HepG2 (cell line): ENCODE results near the gene SF3A2. TPM values are rescaled to one million over a fixed set of nuclear protein-coding genes. Genes with fewer than 3 reads are reported as not detected.

Experiments used
- ATAC-seq: fragments of 200-7000 bp; cut with Tn5 transposase; 3 replicates; pipeline ENCODE4 v1.9.1; 2020; ENCODE audit warnings: mild to moderate bottlenecking, moderate library complexity
- BruUV-seq: library from RNA; stranded (reverse); fragments of 400-500 nt; replicated peaks from 2 replicates; lab custom pipeline; 2021; lab: Mats Ljungman, UMichigan
- CTCF ChIA-PET: fragments of 300-600 bp; formaldehyde crosslinking; extraction: SDS; loops from one replicate; lab custom pipeline; 2021; ENCODE audit warnings: low total read pairs, inconsistent platforms, low intra/inter-chr PET ratio; lab: Yijun Ruan, JAX
- POLR2A ChIA-PET: fragments of 350-600 bp; sonication (Branson Sonifier 250); formaldehyde crosslinking; loops from one replicate; lab custom pipeline; 2020; ENCODE audit warnings: antibody characterized with exemption, inconsistent platforms; lab: Yijun Ruan, JAX
- DNase-seq: peaks from one replicate; pipeline ENCODE4 v3.0.0-alpha.2; 2015; ENCODE audit warnings: low spot score
- FAIRE-seq: peaks from 3 replicates; lab custom pipeline; 2011; peaks lifted over from hg19 to GRCh38; lab: Jason Lieb, UNC
- H2AFZ ChIP-seq: one replicate; pipeline ENCODE4 v1.6.1; 2011; ENCODE audit warnings: low read length, inconsistent platforms
- H3K27ac ChIP-seq: fragments of 300-600 bp; 3 replicates; pipeline ENCODE4 v1.8.0; 2011; ENCODE audit warnings: mixed run types, mild to moderate bottlenecking, mixed read lengths, low read length, inconsistent platforms; ENCODE audit not compliant: insufficient read depth; ENCODE audit errors: extremely low read length
- H3K27me3 ChIP-seq, 2 experiments: fragments of 200-600 bp in 1 of 2; 2 replicates in 1 of 2; 3 replicates in 1 of 2; pipeline versions ENCODE4 v1.6.0 to v1.8.0; 2011; ENCODE audit warnings: low read length in 2 of 2, mild to moderate bottlenecking in 2 of 2, moderate library complexity in 2 of 2, inconsistent platforms in 1 of 2; ENCODE audit not compliant: insufficient read depth in 2 of 2, control insufficient read depth in 1 of 2
- H3K36me3 ChIP-seq, 2 experiments: fragments of 200-600 bp in 1 of 2; replicated peaks in 1 of 2; 2 replicates in 1 of 2; 3 replicates in 1 of 2; pipeline versions ENCODE4 v1.5.1 to v1.8.0; 2011; ENCODE audit warnings: low read length in 2 of 2, inconsistent platforms in 1 of 2; ENCODE audit not compliant: insufficient read depth in 2 of 2, control insufficient read depth in 1 of 2
- H3K4me1 ChIP-seq: 2 replicates; pipeline ENCODE4 v1.5.1; 2012; ENCODE audit warnings: low read length, inconsistent platforms; ENCODE audit not compliant: insufficient read depth
- H3K4me2 ChIP-seq: 2 replicates; pipeline ENCODE4 v1.6.0; 2011; ENCODE audit warnings: low read depth, low read length, inconsistent platforms
- H3K4me3 ChIP-seq, 3 experiments: fragments of 200-600 bp in 1 of 3; sonication (generic), shearing (Covaris generic) in 1 of 3; replicated peaks in 1 of 3; 2 replicates each; pipeline ENCODE4 v1.5.1; 2011 to 2016; ENCODE audit warnings: low read length in 3 of 3, inconsistent platforms in 2 of 3, low read depth in 2 of 3, mild to moderate bottlenecking in 2 of 3, control low read depth in 1 of 3, mixed read lengths in 1 of 3; ENCODE audit not compliant: insufficient read depth in 1 of 3
- H3K79me2 ChIP-seq: one replicate; pipeline ENCODE4 v1.6.1; 2011; ENCODE audit warnings: low read length, inconsistent platforms; ENCODE audit not compliant: insufficient read depth
- H3K9ac ChIP-seq: 2 replicates; pipeline ENCODE4 v1.6.0; 2011; ENCODE audit warnings: mild to moderate bottlenecking, low read depth, low read length, inconsistent platforms; ENCODE audit not compliant: insufficient read depth
- H3K9me3 ChIP-seq: 2 replicates; pipeline ENCODE4 v1.5.1; 2012; ENCODE audit warnings: mild to moderate bottlenecking, low read length
- H4K20me1 ChIP-seq: 2 replicates; pipeline ENCODE4 v1.6.0; 2011; ENCODE audit warnings: inconsistent platforms, mild to moderate bottlenecking, low read length, moderate library complexity; ENCODE audit not compliant: insufficient read depth
- CBX2 ChIP-seq, 2 experiments: fragments of 200-600 bp in 1 of 2; sonication (generic); formaldehyde crosslinking in 1 of 2; IDR thresholded peaks; 2 replicates each; pipeline versions ENCODE4 v1.7.0 to v1.8.1; 2018 to 2022; ENCODE audit warnings: low read depth in 2 of 2, low read length in 1 of 2, mild to moderate bottlenecking in 1 of 2, missing genetic modification reagents in 1 of 2
- KAT2B ChIP-seq: fragments of 150-350 bp; IDR thresholded peaks from 2 replicates; pipeline ENCODE4 v1.6.1; 2014; ENCODE audit warnings: low read depth, low read length, borderline replicate concordance
- MLLT10 ChIP-seq: sonication (generic); formaldehyde crosslinking; IDR thresholded peaks from 2 replicates; pipeline ENCODE4 v1.4.0; 2020; ENCODE audit warnings: missing genetic modification reagents
- MXD4 ChIP-seq: IDR thresholded peaks from 2 replicates; pipeline ENCODE4 v1.6.1; 2016; ENCODE audit warnings: mild to moderate bottlenecking, missing biosample characterization, missing genetic modification reagents
- ONECUT2 ChIP-seq: sonication (generic); formaldehyde crosslinking; IDR thresholded peaks from 2 replicates; pipeline ENCODE4 v1.4.0; 2020; ENCODE audit warnings: missing genetic modification reagents
- RBM22 ChIP-seq: fragments of 200-400 bp; formaldehyde crosslinking; optimal IDR thresholded peaks from 2 replicates; pipeline ENCODE3; 2017; ENCODE audit warnings: mild to moderate bottlenecking, low read length, moderate library complexity
- RELA ChIP-seq: sonication (generic); formaldehyde crosslinking; IDR thresholded peaks from 2 replicates; pipeline ENCODE4 v1.4.0; 2020; ENCODE audit warnings: missing genetic modification reagents
- ZNF354B ChIP-seq: sonication (generic); formaldehyde crosslinking; IDR thresholded peaks from 2 replicates; pipeline ENCODE4 v1.8.0; 2022; ENCODE audit warnings: mild to moderate bottlenecking, missing genetic modification reagents
- ZNF564 ChIP-seq: sonication (generic); formaldehyde crosslinking; IDR thresholded peaks from 2 replicates; pipeline ENCODE4 v1.8.1; 2023; ENCODE audit warnings: mild to moderate bottlenecking, missing genetic modification reagents
- ZNF619 ChIP-seq: sonication (generic); formaldehyde crosslinking; IDR thresholded peaks from 2 replicates; pipeline ENCODE4 v1.4.0; 2020; ENCODE audit warnings: mild to moderate bottlenecking, missing genetic modification reagents
- ZNF746 ChIP-seq: sonication (generic); formaldehyde crosslinking; IDR thresholded peaks from 2 replicates; pipeline ENCODE4 v1.8.0; 2022; ENCODE audit warnings: mild to moderate bottlenecking, missing genetic modification reagents
- ZNF749 ChIP-seq: sonication (generic); formaldehyde crosslinking; IDR thresholded peaks from 2 replicates; pipeline ENCODE4 v1.8.0; 2022; ENCODE audit warnings: mild to moderate bottlenecking, missing genetic modification reagents, moderate library complexity, borderline replicate concordance
- WGBS: methylation state at CpG from one replicate; pipeline ENCODE4 v1.1.6; 2017; ENCODE audit warnings: low lambda C conversion rate; 5-methylcytosine and 5-hydroxymethylcytosine counted together
- in situ Hi-C: cut with HindIII; loops from 2 replicates; pipeline ENCODE4 v1.10.0; 2017; ENCODE audit warnings: low pct_unique_long_range_greater_than_20kb; ENCODE audit not compliant: extremely low pct_ligation_motif_present
- intact Hi-C: fragments of 100-400 bp; cut with micrococcal nuclease; formaldehyde crosslinking; loops from one replicate; pipeline ENCODE4 v1.10.0; 2022; ENCODE audit not compliant: unreplicated experiment
- polyA plus RNA-seq, 8 experiments: library from polyadenylated mRNA; depleted of rRNA in 3 of 8; stranded (reverse) in 7 of 8; unstranded in 1 of 8; fragments of >200 nt; fragmentation: Illumina TruSeq in 4 of 8; extraction: Trizol in 4 of 8; gene quantifications; 2 replicates each; pipeline versions ENCODE4 v1.2.1 to v1.2.3, GENCODE V29; 2011 to 2016; ENCODE audit warnings: low read depth in 4 of 8, missing spikeins in 1 of 8, mixed read lengths in 1 of 8; ENCODE audit not compliant: insufficient read depth in 1 of 8
- total RNA-seq, 5 experiments: library from RNA; depleted of rRNA; stranded (reverse); fragments of >200 nt; fragmentation: Illumina TruSeq; extraction: Trizol; gene quantifications; 2 replicates each; pipeline ENCODE4 v1.2.3, GENCODE V29; 2016; ENCODE audit warnings: low read depth in 1 of 5
- TF ChIP-seq, protein P1 (sequence below): sonication (generic); formaldehyde crosslinking; IDR thresholded peaks from 2 replicates; pipeline ENCODE4 v1.4.0; 2020; ENCODE audit warnings: missing genetic modification reagents, borderline replicate concordance
- TF ChIP-seq, protein P2 (sequence below): sonication (generic); formaldehyde crosslinking; IDR thresholded peaks from 2 replicates; pipeline ENCODE4 v1.5.0; 2020; ENCODE audit warnings: mild to moderate bottlenecking, missing genetic modification reagents, moderate library complexity
- TF ChIP-seq, protein P3 (sequence below): sonication (generic); formaldehyde crosslinking; IDR thresholded peaks from 2 replicates; pipeline ENCODE4 v1.5.0; 2020; ENCODE audit warnings: mild to moderate bottlenecking, missing genetic modification reagents
- TF ChIP-seq, protein P4 (sequence below): sonication (generic); formaldehyde crosslinking; IDR thresholded peaks from 2 replicates; pipeline ENCODE4 v1.5.0; 2020; ENCODE audit warnings: missing genetic modification reagents

SF3A2 gene
- total and polyA plus RNA-seq, 2 of the 13 experiments (the other 11 are each of a cell fraction or from before 2014, with no cell fraction given) = 8.6 to 8.8 TPM

DNA sequence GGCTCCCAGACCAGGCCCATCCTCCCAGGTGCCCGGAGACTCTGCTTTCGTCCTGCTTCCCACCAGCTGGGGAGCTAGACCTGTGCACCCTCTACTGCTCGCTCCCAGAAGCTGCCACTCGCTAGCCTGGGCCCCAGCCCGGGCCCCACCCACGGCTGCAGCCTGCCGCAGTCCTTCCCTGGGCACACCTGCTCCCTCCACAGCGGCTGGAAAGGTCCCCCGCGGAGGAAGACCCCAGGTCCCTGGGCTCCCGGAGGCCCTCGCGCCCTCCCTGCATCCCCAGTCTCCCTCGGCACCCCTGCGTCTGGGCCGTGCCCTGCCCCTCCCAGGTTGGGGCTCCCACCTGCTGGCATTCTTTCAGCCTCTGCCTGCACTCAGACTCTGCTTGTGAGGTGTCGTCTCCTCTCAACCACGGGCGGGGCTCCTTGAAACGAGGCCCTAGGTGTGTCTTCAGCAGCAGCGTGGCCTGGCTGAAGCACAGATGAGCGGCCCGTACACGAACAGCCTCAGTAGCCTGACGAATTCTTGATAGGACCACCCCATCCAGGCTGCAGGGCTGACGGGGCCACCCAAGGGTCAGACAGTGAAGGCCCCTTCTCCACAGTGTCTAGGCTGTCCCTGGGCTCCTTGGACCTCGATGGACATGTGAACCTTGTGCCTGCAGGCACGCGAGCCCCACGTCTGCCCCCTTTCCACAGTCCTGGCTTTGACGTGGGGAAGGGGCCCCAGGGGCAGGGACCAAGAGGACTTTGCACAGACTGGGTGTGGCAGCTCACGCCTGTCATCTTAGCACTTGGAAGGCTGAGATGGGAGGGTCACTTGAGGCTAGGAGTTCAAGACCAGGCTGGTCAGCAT, 44.9 kb upstream of the SF3A2 start:
- Histone ChIP-seq H4K20me1 (peaks cover 4% of the 10 kb centered on the region; the same call in 1 of the 2 replicates), H3K27me3 (no peaks in the 10 kb centered on the region; a peak in 1 of 5 replicates), H3K79me2 (peaks cover 9% of the 10 kb centered on the region), H3K4me3 (no peak overlapping the region), H3K9me3 (no peaks in the 10 kb centered on the region), H3K4me1 (no peaks in the 10 kb centered on the region), H2AFZ (no peak overlapping the region), H3K36me3 (peaks cover 43 to 75% of the 10 kb centered on the region in 2 experiments; a peak in 4 of 5 replicates), H3K27ac (no peak overlapping the region), H3K9ac (no peak overlapping the region), H3K4me2 (no peak overlapping the region)
- POLR2A ChIA-PET = no interaction called here
- CTCF ChIA-PET = no interaction called here
- peak; percentile 19; the same call in 2 of the 3 replicates for ATAC-seq
- no TSS peak for BruUV-seq
- in situ Hi-C loops (no loop called here), intact Hi-C loops (no loop called here)
- no peak for FAIRE-seq
- WGBS = 90% methylated on average over 17 of the region's 32 CpGs
- no peak for DNase-seq
- no peak for TF ChIP-seq RELA
- no peak for TF ChIP-seq KAT2B
- TF ChIP-seq CBX2 (IDR thresholded peaks at IDR 0.05; ENCODE audit: low read depth, low read length) = no peak
- TF ChIP-seq CBX2 (CRISPR knock-in tag; IDR thresholded peaks at IDR 0.05; ENCODE audit: low read depth) = no peak
- TF ChIP-seq, protein P1, sequence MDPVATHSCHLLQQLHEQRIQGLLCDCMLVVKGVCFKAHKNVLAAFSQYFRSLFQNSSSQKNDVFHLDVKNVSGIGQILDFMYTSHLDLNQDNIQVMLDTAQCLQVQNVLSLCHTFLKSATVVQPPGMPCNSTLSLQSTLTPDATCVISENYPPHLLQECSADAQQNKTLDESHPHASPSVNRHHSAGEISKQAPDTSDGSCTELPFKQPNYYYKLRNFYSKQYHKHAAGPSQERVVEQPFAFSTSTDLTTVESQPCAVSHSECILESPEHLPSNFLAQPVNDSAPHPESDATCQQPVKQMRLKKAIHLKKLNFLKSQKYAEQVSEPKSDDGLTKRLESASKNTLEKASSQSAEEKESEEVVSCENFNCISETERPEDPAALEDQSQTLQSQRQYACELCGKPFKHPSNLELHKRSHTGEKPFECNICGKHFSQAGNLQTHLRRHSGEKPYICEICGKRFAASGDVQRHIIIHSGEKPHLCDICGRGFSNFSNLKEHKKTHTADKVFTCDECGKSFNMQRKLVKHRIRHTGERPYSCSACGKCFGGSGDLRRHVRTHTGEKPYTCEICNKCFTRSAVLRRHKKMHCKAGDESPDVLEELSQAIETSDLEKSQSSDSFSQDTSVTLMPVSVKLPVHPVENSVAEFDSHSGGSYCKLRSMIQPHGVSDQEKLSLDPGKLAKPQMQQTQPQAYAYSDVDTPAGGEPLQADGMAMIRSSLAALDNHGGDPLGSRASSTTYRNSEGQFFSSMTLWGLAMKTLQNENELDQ (CRISPR knock-in tag) = no peak
- no peak for TF ChIP-seq MXD4
- TF ChIP-seq, protein P2, sequence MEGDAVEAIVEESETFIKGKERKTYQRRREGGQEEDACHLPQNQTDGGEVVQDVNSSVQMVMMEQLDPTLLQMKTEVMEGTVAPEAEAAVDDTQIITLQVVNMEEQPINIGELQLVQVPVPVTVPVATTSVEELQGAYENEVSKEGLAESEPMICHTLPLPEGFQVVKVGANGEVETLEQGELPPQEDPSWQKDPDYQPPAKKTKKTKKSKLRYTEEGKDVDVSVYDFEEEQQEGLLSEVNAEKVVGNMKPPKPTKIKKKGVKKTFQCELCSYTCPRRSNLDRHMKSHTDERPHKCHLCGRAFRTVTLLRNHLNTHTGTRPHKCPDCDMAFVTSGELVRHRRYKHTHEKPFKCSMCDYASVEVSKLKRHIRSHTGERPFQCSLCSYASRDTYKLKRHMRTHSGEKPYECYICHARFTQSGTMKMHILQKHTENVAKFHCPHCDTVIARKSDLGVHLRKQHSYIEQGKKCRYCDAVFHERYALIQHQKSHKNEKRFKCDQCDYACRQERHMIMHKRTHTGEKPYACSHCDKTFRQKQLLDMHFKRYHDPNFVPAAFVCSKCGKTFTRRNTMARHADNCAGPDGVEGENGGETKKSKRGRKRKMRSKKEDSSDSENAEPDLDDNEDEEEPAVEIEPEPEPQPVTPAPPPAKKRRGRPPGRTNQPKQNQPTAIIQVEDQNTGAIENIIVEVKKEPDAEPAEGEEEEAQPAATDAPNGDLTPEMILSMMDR (CRISPR knock-in tag) = 0 out of 2 replicates have a peak, but pooled peaks have one; percentile 7
- no peak for TF ChIP-seq ZNF564
- no peak for TF ChIP-seq ZNF749 (CRISPR knock-in tag)
- TF ChIP-seq ZNF354B (CRISPR knock-in tag) = no peak
- no peak for TF ChIP-seq ZNF746 (CRISPR knock-in tag)
- no peak for TF ChIP-seq MLLT10 (CRISPR knock-in tag)
- peak; percentile 49 for TF ChIP-seq RBM22
- TF ChIP-seq, protein P3, sequence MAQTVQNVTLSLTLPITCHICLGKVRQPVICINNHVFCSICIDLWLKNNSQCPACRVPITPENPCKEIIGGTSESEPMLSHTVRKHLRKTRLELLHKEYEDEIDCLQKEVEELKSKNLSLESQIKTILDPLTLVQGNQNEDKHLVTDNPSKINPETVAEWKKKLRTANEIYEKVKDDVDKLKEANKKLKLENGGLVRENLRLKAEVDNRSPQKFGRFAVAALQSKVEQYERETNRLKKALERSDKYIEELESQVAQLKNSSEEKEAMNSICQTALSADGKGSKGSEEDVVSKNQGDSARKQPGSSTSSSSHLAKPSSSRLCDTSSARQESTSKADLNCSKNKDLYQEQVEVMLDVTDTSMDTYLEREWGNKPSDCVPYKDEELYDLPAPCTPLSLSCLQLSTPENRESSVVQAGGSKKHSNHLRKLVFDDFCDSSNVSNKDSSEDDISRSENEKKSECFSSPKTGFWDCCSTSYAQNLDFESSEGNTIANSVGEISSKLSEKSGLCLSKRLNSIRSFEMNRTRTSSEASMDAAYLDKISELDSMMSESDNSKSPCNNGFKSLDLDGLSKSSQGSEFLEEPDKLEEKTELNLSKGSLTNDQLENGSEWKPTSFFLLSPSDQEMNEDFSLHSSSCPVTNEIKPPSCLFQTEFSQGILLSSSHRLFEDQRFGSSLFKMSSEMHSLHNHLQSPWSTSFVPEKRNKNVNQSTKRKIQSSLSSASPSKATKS = no peak
- no peak for TF ChIP-seq ONECUT2
- no peak for TF ChIP-seq ZNF619 (CRISPR knock-in tag)
- TF ChIP-seq, protein P4, sequence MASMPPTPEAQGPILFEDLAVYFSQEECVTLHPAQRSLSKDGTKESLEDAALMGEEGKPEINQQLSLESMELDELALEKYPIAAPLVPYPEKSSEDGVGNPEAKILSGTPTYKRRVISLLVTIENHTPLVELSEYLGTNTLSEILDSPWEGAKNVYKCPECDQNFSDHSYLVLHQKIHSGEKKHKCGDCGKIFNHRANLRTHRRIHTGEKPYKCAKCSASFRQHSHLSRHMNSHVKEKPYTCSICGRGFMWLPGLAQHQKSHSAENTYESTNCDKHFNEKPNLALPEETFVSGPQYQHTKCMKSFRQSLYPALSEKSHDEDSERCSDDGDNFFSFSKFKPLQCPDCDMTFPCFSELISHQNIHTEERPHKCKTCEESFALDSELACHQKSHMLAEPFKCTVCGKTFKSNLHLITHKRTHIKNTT (CRISPR knock-in tag) = no peak
